NCI-H1930 (cell line): ENCODE measurements around the gene UGCG.

Experiments used
- DNase-seq, 2 experiments: peaks; one replicate each; lab custom pipeline; 2025; lab: John Stamatoyannopoulos, UW

The UGCG gene

DNA sequence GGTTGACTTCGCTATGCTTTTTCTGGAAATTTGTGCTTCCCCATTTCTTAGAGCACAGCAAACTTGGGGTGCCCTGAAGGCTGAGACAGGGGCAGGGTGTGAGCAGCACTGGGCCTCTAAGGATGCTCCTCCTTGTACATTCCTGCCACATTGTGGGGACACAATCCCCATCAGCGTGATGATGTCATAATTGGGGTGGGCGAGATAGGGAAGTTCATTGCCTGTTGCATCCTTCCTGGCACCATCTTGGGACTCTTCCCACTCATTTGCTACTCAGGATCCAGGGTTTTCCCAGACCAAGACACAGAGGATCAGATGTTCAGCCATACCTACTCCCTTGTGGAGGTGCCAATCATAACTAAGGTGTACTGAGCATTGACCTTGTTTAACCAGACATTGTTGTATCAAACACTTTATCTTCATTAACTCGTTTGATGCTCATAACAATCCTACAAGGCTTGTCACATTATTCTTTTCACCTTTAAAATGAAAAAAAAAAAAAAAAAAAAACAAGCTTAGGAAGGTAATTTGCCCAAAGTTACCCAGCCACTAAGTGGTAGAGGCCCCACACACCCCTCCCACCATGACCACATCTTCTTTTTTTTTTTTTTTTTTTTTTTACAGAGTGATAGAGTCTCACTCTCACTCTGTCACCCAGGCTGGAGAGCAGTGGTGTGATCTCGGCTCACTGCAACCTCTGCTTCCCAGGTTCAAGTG, 87.6 kb downstream of the UGCG start:
- DNase-seq = no peak
